Activated CD4-positive, alpha-beta memory T cell treated with anti-CD3 and anti-CD28 coated beads, Interleukin-2, amount 10 ng/mL, durations not matched to agents 7 days and 5 days (primary cell): ENCODE data around the gene ASPG. TPM values are rescaled to one million over a fixed set of nuclear protein-coding genes. Genes with fewer than 3 reads are reported as not detected.

ENCODE experiments used
- CTCF ChIA-PET: fragments of 350-600 bp; sonication (Branson Sonifier 250); formaldehyde crosslinking; loops from one replicate; lab custom pipeline; 2021; ENCODE audit warnings: antibody characterized with exemption, inconsistent platforms; lab: Charles Lee
- POLR2A ChIA-PET: fragments of 350-600 bp; sonication (Branson Sonifier 250); formaldehyde crosslinking; loops from one replicate; lab custom pipeline; 2021; ENCODE audit warnings: antibody characterized with exemption; lab: Charles Lee
- DNase-seq: peaks from one replicate; pipeline ENCODE4 v3.0.0-alpha.2; 2020
- H3K27ac Mint-ChIP-seq: one replicate; pipeline ENCODE4 v1.8.0; 2021; ENCODE audit warnings: mild to moderate bottlenecking, mixed read lengths
- H3K27me3 Mint-ChIP-seq: one replicate; pipeline ENCODE4 v1.8.0; 2021; ENCODE audit warnings: mixed read lengths
- H3K36me3 Mint-ChIP-seq: one replicate; pipeline ENCODE4 v1.8.0; 2021; ENCODE audit warnings: low read depth, mixed read lengths
- H3K4me1 Mint-ChIP-seq: one replicate; pipeline ENCODE4 v1.8.0; 2021; ENCODE audit warnings: mixed read lengths
- H3K4me3 Mint-ChIP-seq: one replicate; pipeline ENCODE4 v1.8.0; 2021; ENCODE audit warnings: mild to moderate bottlenecking, mixed read lengths
- H3K9me3 Mint-ChIP-seq: one replicate; pipeline ENCODE4 v1.8.0; 2021; ENCODE audit warnings: mixed read lengths
- total RNA-seq, 2 experiments: library from RNA; stranded (reverse); gene quantifications; one replicate each; pipeline ENCODE4 v1.2.3, GENCODE V29; 2021

Gene ASPG
- total RNA-seq, 2 experiments from 2014 or later, result not detected

DNA sequence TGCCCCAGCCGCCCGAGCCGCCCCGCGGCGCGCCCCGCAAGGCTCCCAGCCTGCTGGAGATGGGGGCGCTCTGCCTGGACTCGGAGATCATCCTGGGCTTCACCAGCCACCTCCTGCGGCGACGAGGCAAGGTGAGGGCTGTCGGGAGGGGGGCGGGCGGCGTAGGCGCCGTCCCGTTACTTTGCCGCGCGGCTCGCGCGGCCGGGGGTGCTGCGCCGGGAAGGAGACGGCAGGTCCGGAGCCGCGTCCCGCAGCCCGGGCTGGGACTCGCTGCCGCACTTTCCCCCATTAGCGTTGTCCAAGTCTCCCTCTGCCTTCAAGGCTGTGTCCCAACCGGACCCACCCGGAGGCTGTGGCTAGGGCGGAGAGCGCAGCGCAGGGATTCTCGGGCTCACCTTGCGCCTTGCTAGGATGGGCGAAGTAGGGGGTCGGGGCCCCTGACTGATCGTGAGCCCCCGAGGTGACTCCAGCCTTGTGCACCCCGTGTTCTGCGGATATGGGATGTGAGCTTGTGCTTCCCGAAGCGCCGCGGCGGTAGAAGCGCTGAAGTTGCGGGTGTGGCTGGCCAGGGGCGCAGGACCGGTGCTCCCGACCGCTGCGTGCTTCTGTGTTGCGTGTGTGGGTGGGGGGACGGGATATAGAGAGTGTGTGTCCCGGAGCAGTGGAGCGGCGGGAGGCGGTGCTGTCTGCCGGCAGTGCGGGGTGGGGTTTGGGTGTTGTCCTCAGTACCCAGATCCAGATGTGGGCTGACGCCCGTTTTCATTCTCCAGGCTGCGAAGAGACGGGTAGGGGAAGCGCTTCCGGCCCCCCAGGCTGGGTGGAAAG, 51.2 kb downstream of the ASPG start:
- Mint-ChIP-seq H3K4me3 (peak overlapping the region; percentile 51), H3K9me3 (no peaks in the 10 kb centered on the region), H3K27me3 (peaks cover 37% of the 10 kb centered on the region), H3K27ac (no peak overlapping the region), H3K36me3 (no peaks in the 10 kb centered on the region), H3K4me1 (peaks cover 10% of the 10 kb centered on the region)
- ChIA-PET POLR2A (no interaction called here), CTCF (interaction anchor here (0.7 to 1.9 kb wide), 5 partner anchors 11 to 1915 kb away, joined by 3 to 11 read pairs (median 4); no protein-coding TSS in a partner anchor)
- DNase-seq, result no peak

DNA sequence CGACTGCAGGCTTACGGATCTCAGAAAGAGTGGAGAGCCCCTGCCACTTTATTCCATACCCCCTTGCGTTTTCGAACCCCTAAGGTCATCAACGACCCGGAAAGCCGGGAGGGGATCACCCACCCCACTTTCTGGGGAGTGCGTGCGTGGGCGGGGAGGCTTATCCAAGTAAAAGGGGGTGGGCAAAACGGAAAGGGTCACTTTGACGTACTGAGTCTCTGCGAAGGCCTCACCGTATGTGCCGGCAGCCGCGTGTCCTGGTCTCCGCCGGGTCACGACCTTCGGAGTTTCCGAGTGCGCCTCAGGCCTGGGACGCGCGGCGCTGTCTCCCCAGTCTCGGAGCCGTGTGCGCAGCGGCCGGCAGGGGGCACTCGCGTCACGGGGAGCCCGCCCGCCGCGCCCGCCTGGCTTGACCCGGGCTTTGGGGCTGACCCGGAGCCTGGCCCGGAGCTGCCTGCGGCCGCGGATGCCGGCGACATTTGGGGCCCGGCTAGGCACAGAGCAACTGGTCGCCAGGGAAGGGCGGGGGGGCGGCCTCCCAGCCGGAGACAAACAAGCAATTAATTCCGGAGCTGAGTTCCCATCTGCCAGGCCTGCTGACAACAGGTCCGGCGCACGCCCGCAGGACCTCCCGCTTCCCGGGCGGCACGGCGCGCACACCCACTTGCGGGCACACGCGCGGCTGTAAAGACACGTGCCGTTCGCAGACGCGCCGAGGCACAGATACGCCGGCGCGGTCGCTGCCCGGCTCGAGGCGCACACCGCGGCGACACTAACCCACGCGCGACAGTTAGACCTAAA, 52.0 kb downstream of the ASPG start:
- H3K27me3 Mint-ChIP-seq, result peaks cover 32% of the 10 kb centered on the region
- H3K4me3 Mint-ChIP-seq, result peak overlapping the region; percentile 51
- ChIA-PET CTCF (interaction anchor here (1.0 to 1.9 kb wide), 6 partner anchors 12 to 427 kb away, joined by 3 to 11 read pairs (median 4); no protein-coding TSS in a partner anchor), POLR2A (no interaction called here)
- peak; percentile 66 for DNase-seq
- no peaks in the 10 kb centered on the region for H3K9me3 Mint-ChIP-seq
- no peak overlapping the region for H3K27ac Mint-ChIP-seq
- peaks cover 10% of the 10 kb centered on the region for H3K4me1 Mint-ChIP-seq
- H3K36me3 Mint-ChIP-seq, result no peaks in the 10 kb centered on the region

DNA sequence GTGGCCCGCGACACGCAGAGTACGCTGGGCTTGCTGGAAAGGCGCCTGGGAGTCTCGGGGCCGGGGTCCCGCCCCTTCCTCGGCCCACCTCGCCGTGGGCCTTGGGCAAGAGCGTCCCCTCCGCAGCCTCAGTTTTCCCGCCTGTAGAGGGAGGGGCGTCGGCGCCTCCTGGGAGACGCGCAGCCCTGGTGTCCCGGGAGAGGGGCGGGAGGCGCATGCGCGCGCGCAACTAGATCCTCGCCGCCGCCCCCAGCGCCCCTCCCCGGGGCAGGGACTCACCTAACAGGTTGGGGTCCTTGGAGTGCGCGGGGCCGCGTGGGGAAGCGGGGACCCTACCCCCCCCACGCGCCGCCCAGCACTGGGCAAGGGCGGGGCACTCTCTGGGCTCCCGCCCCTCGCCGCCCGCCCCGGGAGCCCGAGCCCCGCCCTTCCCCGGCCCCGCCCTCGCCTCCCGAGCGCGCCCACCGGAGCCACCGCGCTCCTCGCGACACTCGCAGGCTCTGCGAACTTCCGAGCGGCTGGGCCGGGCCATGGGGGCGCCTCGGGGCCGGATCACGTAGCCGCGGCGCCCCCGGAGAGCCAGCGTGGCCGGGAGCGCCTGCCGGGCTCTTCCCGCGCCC, 52.7 kb downstream of the ASPG start, which contains the start of gene KIF26A:
KIF26A (plus strand) TSS at position 490 of the 620 bp plus-strand sequence. CDS start 136 bp downstream, outside the sequence.
- Mint-ChIP-seq H3K4me3 (peak within 1 kb of the TSS; percentile 54), H3K36me3 (no peaks in the 10 kb centered on the region), H3K27me3 (peaks cover 32% of the 10 kb centered on the region), H3K4me1 (peaks cover 10% of the 10 kb centered on the region), H3K27ac (no peak within 1 kb of the TSS), H3K9me3 (no peaks in the 10 kb centered on the region)
- CTCF ChIA-PET, result interaction anchor here (1.0 to 1.9 kb wide), 6 partner anchors 13 to 427 kb away, joined by 3 to 11 read pairs (median 4); no protein-coding TSS in a partner anchor
- DNase-seq, result peak; percentile 33
- POLR2A ChIA-PET, result no interaction called here

DNA sequence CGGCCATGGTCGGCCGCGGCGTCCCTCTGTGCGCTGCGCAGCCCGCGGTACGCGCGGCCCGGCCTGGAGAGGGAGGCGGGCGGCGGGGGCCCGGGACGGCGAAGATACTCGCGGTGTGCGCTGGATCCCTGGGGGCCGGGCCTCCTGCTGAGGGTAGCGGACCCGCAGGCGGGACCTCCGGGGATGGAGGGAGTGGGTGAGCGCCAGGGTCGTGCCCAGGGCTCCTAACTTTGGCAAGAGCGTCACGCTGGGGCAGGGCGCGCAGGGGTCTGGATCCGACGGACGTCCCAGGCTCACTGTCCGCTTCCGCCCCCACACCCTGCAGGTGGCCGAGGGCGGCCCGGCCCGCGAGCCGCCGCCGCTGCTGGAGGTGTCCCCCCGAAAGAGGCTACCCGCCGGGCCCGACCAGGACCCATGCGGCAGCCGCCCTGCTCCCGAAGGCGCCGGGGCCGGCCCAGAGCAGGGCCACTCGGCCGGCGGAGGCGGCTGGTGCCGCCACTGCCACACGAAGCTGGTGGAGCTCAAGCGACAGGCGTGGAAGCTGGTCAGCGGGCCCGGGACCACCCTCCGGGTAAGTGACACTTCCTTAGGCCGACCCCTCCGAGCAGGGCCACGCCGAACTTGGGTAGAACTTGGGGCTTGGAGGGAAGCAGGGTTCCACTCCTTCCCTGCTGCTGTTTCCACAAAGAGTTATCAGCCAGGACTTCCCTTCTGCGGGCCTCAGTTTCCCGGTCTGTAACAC, 53.4 kb downstream of the ASPG start:
- ChIA-PET POLR2A (interaction anchor here (1.0 kb wide), 1 partner anchor 13 kb away, joined by 4 read pairs; no protein-coding TSS in a partner anchor), CTCF (no interaction called here)
- Mint-ChIP-seq H3K4me3 (peak overlapping the region; percentile 54), H3K4me1 (peaks cover 10% of the 10 kb centered on the region), H3K27ac (no peak overlapping the region), H3K27me3 (peaks cover 29% of the 10 kb centered on the region), H3K36me3 (no peaks in the 10 kb centered on the region), H3K9me3 (no peaks in the 10 kb centered on the region)
- no peak for DNase-seq

DNA sequence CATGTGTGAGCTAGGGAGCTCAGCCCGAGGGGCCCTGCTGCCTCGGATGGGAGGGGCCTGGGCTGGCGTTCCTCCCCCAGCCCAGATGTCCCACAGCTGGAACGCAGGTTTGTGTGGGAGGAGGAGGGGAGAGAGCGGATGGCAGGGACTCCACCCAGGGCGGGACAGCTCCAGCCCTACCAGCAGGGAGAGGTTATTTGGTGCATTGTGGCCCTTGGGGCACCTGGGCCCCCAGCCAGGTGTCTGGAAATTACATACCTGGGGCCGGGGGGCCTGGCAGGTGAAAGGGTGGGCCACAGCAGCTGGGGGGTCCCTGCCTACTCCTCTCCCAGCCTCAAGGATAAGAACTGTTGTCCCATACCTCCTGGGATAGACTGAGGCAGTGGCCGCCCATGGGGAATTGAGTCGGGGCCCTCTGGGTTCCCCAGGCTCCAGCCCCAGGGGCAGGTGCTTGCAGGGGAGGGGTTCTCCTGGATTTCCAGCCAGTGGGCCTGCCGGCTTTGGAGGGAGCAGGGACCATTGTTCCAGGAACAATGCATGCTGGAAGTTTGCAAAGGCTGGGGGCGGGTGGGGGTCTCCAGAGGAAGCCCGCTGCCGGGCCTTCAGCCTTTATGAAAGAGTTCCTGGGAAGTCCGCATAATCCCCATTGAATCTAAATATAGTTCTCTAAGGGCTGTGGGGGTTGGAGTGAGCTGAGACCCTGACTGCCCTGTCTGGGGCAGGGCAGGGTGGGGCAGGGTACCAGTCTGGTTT, 54.1 kb downstream of the ASPG start:
- peaks cover 27% of the 10 kb centered on the region for H3K27me3 Mint-ChIP-seq
- peaks cover 10% of the 10 kb centered on the region for H3K4me1 Mint-ChIP-seq
- peak overlapping the region; percentile 54 for H3K4me3 Mint-ChIP-seq
- no peak overlapping the region for H3K27ac Mint-ChIP-seq
- no peak for DNase-seq
- CTCF ChIA-PET, result no interaction called here
- POLR2A ChIA-PET, result interaction anchor here (1.0 kb wide), 1 partner anchor 12 kb away, joined by 4 read pairs; no protein-coding TSS in a partner anchor
- H3K9me3 Mint-ChIP-seq, result no peaks in the 10 kb centered on the region
- no peaks in the 10 kb centered on the region for H3K36me3 Mint-ChIP-seq

DNA sequence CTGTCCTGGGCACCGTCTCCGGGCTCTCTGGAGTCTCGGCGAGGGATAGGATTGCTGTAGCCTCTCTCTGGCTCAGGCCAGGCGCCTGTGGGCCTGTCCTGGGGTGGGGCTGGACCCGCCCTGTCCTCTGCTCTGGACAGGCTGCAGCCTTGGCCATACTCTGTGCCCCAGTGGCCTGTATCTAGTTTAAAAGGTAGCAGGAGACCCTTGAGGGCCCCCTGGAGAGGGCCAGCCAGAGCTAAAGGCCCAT, 54.6 kb downstream of the ASPG start:
- ChIA-PET POLR2A (no interaction called here), CTCF (no interaction called here)
- Mint-ChIP-seq H3K27me3 (peaks cover 23% of the 10 kb centered on the region), H3K4me3 (no peak overlapping the region), H3K4me1 (peaks cover 10% of the 10 kb centered on the region), H3K36me3 (no peaks in the 10 kb centered on the region), H3K9me3 (no peaks in the 10 kb centered on the region), H3K27ac (no peak overlapping the region)
- no peak for DNase-seq

GRCh38 chr14:104140463-104141331, 55.2 kb downstream of the ASPG start:
- peaks cover 18% of the 10 kb centered on the region for H3K27me3 Mint-ChIP-seq
- no peaks in the 10 kb centered on the region for H3K36me3 Mint-ChIP-seq
- peaks cover 7% of the 10 kb centered on the region for H3K4me1 Mint-ChIP-seq
- no peak overlapping the region for H3K27ac Mint-ChIP-seq
- H3K4me3 Mint-ChIP-seq, result no peak overlapping the region
- no peaks in the 10 kb centered on the region for H3K9me3 Mint-ChIP-seq
- ChIA-PET CTCF (no interaction called here), POLR2A (no interaction called here)
- no peak for DNase-seq

DNA sequence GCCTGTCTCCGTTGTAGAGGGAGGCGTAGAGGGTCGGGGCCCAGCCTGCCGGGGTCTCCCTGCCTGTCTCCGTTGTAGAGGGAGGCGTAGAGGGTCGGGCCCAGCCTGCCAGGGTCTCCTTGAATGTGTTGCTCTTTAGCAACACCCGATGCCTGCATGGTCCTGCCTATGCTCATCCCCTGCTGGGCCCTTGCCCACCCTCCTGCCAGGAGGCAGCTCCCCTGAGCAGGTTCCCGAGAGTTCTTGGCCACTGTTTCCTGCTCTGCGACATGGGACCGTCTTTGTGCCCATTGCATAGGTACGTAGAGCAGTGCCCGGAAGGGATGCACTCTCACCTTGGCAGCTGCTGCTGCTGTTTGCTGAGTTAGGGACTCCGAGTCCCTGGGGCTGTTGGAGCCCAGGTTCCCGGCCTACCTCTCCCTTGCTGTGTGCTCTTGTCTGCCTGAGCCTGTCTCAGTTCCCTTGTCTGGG, 56.2 kb downstream of the ASPG start:
- H3K4me3 Mint-ChIP-seq, result no peak overlapping the region
- H3K4me1 Mint-ChIP-seq, result peaks cover 7% of the 10 kb centered on the region
- peaks cover 15% of the 10 kb centered on the region for H3K27me3 Mint-ChIP-seq
- ChIA-PET POLR2A (no interaction called here), CTCF (no interaction called here)
- H3K27ac Mint-ChIP-seq, result no peak overlapping the region
- no peaks in the 10 kb centered on the region for H3K36me3 Mint-ChIP-seq
- no peaks in the 10 kb centered on the region for H3K9me3 Mint-ChIP-seq
- no peak for DNase-seq

- no peak overlapping the region for H3K4me3 Mint-ChIP-seq
- no peaks in the 10 kb centered on the region for H3K36me3 Mint-ChIP-seq
- no peak overlapping the region for H3K27ac Mint-ChIP-seq
- H3K9me3 Mint-ChIP-seq, result no peaks in the 10 kb centered on the region
- ChIA-PET POLR2A (no interaction called here), CTCF (no interaction called here)
- peaks cover under 1% of the 10 kb centered on the region for H3K4me1 Mint-ChIP-seq
- DNase-seq, result no peak
- peaks cover 8% of the 10 kb centered on the region for H3K27me3 Mint-ChIP-seq
Measured at GRCh38 chr14:104142136-104142945, 56.8 kb downstream of the ASPG start.

GRCh38 chr14:104142946-104143470, 57.5 kb downstream of the ASPG start:
- Mint-ChIP-seq H3K4me3 (no peak overlapping the region), H3K27ac (no peak overlapping the region), H3K36me3 (no peaks in the 10 kb centered on the region), H3K27me3 (peaks cover 6% of the 10 kb centered on the region), H3K4me1 (no peaks in the 10 kb centered on the region), H3K9me3 (no peaks in the 10 kb centered on the region)
- DNase-seq, result no peak
- ChIA-PET POLR2A (no interaction called here), CTCF (no interaction called here)
